ENCODE measurements around the gene GDF11.
A peak's percentile ranks its signal among the peaks of the same experiment; 100 is the strongest.

The GDF11 gene

DNA sequence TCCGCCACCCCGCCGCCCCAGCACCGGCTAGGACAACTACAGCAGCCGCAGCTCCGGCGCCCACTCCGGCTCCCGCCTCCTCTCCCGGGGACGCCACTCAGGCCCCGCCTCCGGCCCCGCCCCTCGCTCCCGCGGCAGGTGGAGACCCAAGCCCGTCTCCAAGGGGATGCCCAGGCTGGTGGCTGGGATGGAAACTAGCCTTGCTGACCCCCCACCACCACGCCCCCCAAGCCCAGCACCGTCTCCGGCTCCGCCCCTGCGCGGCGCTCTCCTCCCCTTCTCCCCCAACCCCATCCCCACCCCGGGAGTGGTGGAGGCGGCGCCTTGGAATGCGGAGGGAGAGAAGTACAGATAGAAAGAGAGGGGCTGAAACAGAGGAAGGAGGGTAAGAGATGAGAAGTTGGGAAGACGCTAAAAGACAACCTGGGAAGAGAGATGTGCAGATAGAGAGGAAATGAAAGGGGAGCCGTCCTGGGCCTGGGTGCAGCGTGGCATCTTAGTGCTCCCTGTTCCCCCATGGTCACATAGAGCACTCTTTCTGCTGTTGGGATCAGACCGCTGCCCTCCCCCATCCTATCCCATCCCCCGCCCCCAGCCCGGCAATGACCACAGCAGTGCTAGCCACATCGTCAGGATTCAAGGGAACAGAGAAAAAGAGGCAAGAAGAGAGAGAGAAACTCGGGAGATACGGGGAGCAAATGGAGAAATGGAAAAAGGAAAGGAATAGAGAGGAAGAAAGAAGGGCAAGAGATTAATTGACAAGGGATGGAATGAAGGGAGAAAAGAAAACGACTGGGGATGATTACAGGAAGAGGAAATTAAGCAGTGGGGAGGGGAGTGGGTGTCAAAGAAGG, 34.9 kb upstream of the GDF11 start, which contains the start of gene ITGA7:
Gene ITGA7 (minus strand): TSS at position 64 of the 854 bp plus-strand sequence. CDS start 222 bp downstream, outside the sequence.
- Histone ChIP-seq H3K4me3 (ENCODE audit: low read length) (peak within 1 kb of the TSS; percentile 99), H3K27me3 (ENCODE audit: insufficient read depth, low read length) (peaks cover 22% of the 10 kb centered on the region; the same call in 1 of the 2 replicates), H3K9me3 (ENCODE audit: insufficient read depth, low read depth, low read length) (no peaks in the 10 kb centered on the region), H3K4me1 (ENCODE audit: insufficient read depth, low read length) (peaks cover 27% of the 10 kb centered on the region), H3K27ac (ENCODE audit: low read depth, low read length) (peak within 1 kb of the TSS; percentile 69), H3K36me3 (ENCODE audit: insufficient read depth, low read length) (no peaks in the 10 kb centered on the region), H3K9ac (ENCODE audit: low read depth, low read length) (peak within 1 kb of the TSS; percentile 84)
- WGBS = under 1% methylated on average over 32 of the region's 39 CpGs

DNA sequence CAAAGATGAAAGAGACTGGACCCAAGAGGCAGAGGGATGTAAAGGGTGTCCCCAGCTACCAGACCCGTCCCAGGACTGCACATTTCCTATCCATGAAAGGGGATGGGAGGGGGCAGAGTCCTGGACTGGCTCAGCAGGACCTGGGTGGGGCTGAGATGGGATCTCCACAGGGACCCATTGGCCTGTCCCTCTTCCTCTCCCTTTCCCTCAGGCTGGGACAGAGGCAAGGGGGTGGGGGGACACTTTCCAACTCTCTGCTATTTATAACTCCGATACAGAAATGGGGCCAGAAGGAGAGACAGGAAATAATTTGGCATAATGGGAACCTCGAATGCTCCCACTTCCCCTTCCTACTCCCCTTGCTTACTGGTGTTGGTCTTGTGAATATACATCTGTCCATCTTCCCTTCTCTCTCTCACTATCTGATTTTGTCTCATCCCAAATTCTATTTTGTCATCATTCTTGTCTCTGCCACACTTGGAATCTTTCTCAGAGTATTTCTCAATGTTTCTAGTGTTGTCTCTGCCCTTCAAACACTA, 34.2 kb upstream of the GDF11 start:
- WGBS = 71% methylated on average over 1 of the region's 3 CpGs
- H3K36me3 ChIP-seq (ENCODE audit: insufficient read depth, low read length) = no peaks in the 10 kb centered on the region
- H3K4me3 ChIP-seq (ENCODE audit: low read length) = peak overlapping the region; percentile 99
- peaks cover 23% of the 10 kb centered on the region; the same call in 1 of the 2 replicates for H3K27me3 ChIP-seq (ENCODE audit: insufficient read depth, low read length)
- H3K4me1 ChIP-seq (ENCODE audit: insufficient read depth, low read length) = peaks cover 27% of the 10 kb centered on the region
- H3K27ac ChIP-seq (ENCODE audit: low read depth, low read length) = peak overlapping the region; percentile 69; the same call in 1 of the 2 replicates
- no peaks in the 10 kb centered on the region for H3K9me3 ChIP-seq (ENCODE audit: insufficient read depth, low read depth, low read length)
- H3K9ac ChIP-seq (ENCODE audit: low read depth, low read length) = 0 out of 2 replicates have a peak overlapping the region, but pooled peaks have one; percentile 75

DNA sequence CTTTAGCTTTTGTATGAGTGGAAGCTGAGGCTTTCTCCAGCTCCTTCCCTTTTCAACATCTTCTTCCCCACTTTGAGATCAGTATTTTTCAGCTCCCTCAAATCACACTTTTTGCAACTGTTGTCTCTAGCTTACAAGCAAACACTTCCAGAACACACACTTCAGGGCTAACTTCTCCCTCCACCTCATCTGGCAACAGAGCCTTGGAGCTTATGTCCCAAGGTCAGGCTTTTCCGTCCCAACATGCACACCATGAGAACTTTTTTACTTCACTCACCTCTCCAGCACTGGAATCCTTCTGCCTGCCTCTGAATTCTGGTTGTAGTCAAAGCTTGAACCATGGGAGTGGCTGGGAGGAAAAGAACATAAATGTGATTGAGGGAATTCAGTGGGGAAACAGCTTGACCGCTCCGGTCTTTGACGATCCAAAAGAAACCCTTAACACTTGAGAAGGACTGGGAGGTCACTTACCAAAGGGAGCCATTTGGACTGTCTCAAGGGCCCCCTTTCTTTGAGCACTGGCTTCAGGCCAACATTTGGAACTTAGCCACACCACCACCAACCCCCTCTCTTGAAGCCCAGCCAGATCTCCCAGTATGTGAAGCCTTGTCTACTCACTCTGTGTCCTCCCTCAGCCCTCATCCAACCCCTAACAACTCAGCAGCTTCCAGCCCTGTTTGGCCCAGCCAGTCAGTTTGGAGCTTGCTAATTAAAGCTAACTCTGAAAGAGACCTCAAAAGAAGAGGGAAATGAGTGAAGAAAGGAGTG, 31.0 kb upstream of the GDF11 start:
- Histone ChIP-seq H3K9ac (ENCODE audit: low read depth, low read length) (no peak overlapping the region), H3K4me3 (ENCODE audit: low read length) (no peak overlapping the region), H3K36me3 (ENCODE audit: insufficient read depth, low read length) (no peaks in the 10 kb centered on the region), H3K27ac (ENCODE audit: low read depth, low read length) (no peak overlapping the region), H3K4me1 (ENCODE audit: insufficient read depth, low read length) (peaks cover 19% of the 10 kb centered on the region), H3K9me3 (ENCODE audit: insufficient read depth, low read depth, low read length) (no peaks in the 10 kb centered on the region), H3K27me3 (ENCODE audit: insufficient read depth, low read length) (peaks cover 19% of the 10 kb centered on the region; the same call in 1 of the 2 replicates)
- 95% methylated on average over 4 of the region's 4 CpGs for WGBS

DNA sequence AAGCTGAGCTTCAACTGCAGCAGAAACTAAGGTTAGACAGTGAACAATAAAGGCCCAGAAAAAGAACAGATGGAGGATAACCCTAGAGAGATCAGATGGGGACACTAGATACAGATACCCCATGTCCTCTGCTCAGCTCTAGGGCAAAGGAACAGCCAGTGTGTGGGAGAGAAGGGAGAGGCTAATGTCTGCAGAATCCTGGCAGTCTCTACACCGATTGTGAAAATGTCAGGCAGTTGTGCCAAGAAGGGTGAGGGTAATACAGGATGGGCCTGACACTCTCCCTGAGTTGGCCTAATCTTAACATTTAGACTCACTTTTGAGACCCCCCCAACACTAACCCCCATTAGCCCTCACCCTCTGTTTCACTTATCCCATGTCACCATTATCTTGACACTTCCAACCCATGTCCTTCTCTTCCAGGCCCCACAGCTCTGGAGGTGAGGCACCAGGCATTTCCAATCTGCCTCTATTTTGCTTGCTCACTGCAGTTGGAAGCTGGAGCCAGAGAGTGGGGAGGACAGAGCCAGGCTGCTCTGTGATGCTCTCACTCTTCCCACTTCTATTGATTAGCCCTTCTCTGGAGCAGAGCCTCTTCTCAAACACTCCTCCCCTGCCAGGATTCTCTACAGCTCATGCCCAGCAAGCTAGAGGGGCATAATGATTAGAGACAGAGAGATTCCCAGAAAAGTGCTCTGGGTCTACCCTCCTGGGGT, 30.1 kb upstream of the GDF11 start:
- Histone ChIP-seq H3K27ac (ENCODE audit: low read depth, low read length) (no peak overlapping the region), H3K9me3 (ENCODE audit: insufficient read depth, low read depth, low read length) (no peaks in the 10 kb centered on the region)

DNA sequence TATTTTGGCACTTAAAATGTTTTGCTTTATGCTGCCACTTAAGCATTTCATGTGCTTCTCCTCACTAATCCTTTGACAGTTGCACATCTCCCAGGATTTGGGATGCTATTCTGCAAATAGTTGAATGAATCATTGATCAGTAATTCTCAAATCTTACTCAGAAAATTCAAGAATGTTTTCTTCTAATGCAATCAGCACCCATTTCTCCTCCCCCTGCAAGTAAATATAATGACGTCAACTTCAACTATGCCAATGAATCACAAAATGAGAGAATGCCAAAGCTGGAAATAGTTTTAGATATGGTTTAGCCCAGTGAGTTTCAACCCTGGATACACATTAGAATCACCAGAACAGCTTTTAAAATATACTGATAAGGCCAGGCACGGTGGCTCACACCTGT, 29.2 kb upstream of the GDF11 start:
- Histone ChIP-seq H3K9me3 (ENCODE audit: insufficient read depth, low read depth, low read length) (no peaks in the 10 kb centered on the region), H3K36me3 (ENCODE audit: insufficient read depth, low read length) (no peaks in the 10 kb centered on the region), H3K9ac (ENCODE audit: low read depth, low read length) (no peak overlapping the region), H3K4me3 (ENCODE audit: low read length) (no peak overlapping the region), H3K27ac (ENCODE audit: low read depth, low read length) (no peak overlapping the region), H3K27me3 (ENCODE audit: insufficient read depth, low read length) (peaks cover 19% of the 10 kb centered on the region; the same call in 1 of the 2 replicates), H3K4me1 (ENCODE audit: insufficient read depth, low read length) (peaks cover 32% of the 10 kb centered on the region)
- 85% methylated on average over 1 of the region's 2 CpGs for WGBS

More for the DNA sequence above, 30.1 kb upstream of the GDF11 start:
- H3K27me3 ChIP-seq (ENCODE audit: insufficient read depth, low read length) = peaks cover 19% of the 10 kb centered on the region; the same call in 1 of the 2 replicates
- no peaks in the 10 kb centered on the region for H3K36me3 ChIP-seq (ENCODE audit: insufficient read depth, low read length)
- peaks cover 28% of the 10 kb centered on the region for H3K4me1 ChIP-seq (ENCODE audit: insufficient read depth, low read length)
- no peak overlapping the region for H3K9ac ChIP-seq (ENCODE audit: low read depth, low read length)
- H3K4me3 ChIP-seq (ENCODE audit: low read length) = no peak overlapping the region
- WGBS = 88% methylated on average over 1 of the region's 1 CpG

DNA sequence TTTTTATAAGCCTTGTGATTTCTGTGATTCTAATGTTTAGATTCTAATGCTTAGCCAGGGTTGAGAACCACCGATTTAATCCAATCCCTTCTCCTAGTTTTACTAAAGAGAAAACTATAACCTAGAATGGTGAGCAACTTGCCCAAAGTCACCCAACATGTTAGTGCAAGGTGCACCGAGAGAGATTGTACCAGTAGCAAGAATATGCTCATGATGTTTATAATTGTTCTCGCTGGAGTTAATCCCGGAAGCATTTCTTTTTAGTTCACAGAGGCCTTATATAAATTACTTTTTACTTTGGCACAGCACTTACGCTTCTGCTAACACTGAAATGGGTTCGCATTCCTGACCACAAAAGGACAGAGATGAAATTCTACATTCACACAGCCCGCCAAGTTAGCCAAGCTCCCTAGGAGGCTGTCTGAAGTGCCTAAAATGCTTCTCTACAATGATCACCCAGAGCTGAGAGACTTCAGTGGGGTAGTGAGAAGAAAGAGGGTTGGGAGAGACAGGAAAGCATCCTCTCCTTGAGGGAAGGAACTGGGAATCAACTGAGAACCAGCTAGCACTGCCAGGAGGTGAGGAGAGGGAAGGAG, 27.7 kb upstream of the GDF11 start:
- H3K9me3 ChIP-seq (ENCODE audit: insufficient read depth, low read depth, low read length) = no peaks in the 10 kb centered on the region
- peak overlapping the region; percentile 91 for H3K27ac ChIP-seq (ENCODE audit: low read depth, low read length)
- peaks cover 33% of the 10 kb centered on the region for H3K4me1 ChIP-seq (ENCODE audit: insufficient read depth, low read length)
- H3K27me3 ChIP-seq (ENCODE audit: insufficient read depth, low read length) = peaks cover 14% of the 10 kb centered on the region; the same call in 1 of the 2 replicates
- peak overlapping the region; percentile 86 for H3K4me3 ChIP-seq (ENCODE audit: low read length)
- no peaks in the 10 kb centered on the region for H3K36me3 ChIP-seq (ENCODE audit: insufficient read depth, low read length)
- peak overlapping the region; percentile 90 for H3K9ac ChIP-seq (ENCODE audit: low read depth, low read length)
- 76% methylated on average over 7 of the region's 7 CpGs for WGBS

DNA sequence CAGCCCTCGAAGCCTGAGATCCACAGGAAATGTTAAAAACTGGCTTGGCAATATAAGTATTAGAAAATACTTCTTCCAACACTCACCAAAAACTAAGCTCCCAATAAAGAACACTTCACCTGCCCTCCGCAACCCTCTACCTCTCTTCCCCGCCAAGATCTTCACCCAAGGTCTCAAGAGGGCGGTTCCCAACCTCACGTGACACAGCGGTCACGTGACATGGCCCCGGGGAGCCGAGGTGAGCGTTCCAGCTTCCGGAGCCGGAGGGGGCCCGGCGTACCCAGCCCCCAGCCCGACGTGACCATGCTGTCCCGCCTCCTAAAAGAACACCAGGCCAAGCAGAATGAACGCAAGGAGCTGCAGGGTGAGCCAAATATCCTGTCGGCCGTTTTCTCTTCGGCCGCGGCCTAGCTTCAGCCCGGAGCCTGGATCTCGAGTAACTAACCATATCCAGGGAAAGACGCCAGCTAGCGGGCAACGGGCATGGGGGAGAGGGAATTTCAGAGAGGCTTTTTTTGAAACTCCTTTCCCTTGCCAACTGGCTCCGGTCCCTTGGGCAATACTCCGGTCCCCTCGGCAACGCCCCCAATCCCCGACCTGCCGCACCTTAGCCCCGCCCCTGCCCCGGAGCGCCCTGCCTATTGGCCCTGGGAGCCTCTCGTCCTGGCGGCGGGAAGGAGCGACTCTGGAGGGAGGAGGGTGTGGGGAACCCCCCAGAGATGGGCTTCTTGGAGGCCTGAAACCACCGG, 26.9 kb upstream of the GDF11 start, which contains the start of gene BLOC1S1:
Gene BLOC1S1 (plus strand): TSS at position 214 of the 749 bp plus-strand sequence. CDS start 6 bp downstream, at position 220.
- WGBS = under 1% methylated on average over 41 of the region's 42 CpGs
- peak within 1 kb of the TSS; percentile 91 for H3K27ac ChIP-seq (ENCODE audit: low read depth, low read length)
- H3K27me3 ChIP-seq (ENCODE audit: insufficient read depth, low read length) = peaks cover 14% of the 10 kb centered on the region; the same call in 1 of the 2 replicates
- no peaks in the 10 kb centered on the region for H3K36me3 ChIP-seq (ENCODE audit: insufficient read depth, low read length)
- H3K9me3 ChIP-seq (ENCODE audit: insufficient read depth, low read depth, low read length) = no peaks in the 10 kb centered on the region
- H3K4me3 ChIP-seq (ENCODE audit: low read length) = peak within 1 kb of the TSS; percentile 86
- peak within 1 kb of the TSS; percentile 90 for H3K9ac ChIP-seq (ENCODE audit: low read depth, low read length)
- H3K4me1 ChIP-seq (ENCODE audit: insufficient read depth, low read length) = peaks cover 33% of the 10 kb centered on the region

DNA sequence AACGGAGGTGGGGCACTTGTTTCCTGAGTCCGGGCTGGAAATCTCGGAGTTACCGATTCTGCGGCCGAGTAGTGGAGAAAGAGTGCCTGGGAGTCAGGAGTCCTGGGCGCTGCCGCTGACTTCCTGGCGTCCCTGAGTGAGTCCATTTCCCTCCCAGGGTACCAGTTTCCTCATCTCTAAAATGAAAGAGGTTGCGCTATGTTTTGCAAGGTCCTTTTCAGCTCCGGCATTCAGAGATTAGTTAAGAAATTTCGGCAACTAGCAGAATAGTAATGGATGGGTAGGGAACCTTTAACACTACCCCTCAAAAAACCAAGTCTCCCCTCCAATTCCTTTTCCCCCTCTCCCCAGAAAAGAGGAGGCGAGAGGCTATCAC, 26.4 kb upstream of the GDF11 start:
- Histone ChIP-seq H3K36me3 (ENCODE audit: insufficient read depth, low read length) (no peaks in the 10 kb centered on the region), H3K4me3 (ENCODE audit: low read length) (peak overlapping the region; percentile 86), H3K9me3 (ENCODE audit: insufficient read depth, low read depth, low read length) (no peaks in the 10 kb centered on the region), H3K4me1 (ENCODE audit: insufficient read depth, low read length) (peaks cover 33% of the 10 kb centered on the region), H3K27me3 (ENCODE audit: insufficient read depth, low read length) (peaks cover 14% of the 10 kb centered on the region; the same call in 1 of the 2 replicates), H3K27ac (ENCODE audit: low read depth, low read length) (peak overlapping the region; percentile 91), H3K9ac (ENCODE audit: low read depth, low read length) (peak overlapping the region; percentile 90)
- 3% methylated on average over 12 of the region's 13 CpGs for WGBS

DNA sequence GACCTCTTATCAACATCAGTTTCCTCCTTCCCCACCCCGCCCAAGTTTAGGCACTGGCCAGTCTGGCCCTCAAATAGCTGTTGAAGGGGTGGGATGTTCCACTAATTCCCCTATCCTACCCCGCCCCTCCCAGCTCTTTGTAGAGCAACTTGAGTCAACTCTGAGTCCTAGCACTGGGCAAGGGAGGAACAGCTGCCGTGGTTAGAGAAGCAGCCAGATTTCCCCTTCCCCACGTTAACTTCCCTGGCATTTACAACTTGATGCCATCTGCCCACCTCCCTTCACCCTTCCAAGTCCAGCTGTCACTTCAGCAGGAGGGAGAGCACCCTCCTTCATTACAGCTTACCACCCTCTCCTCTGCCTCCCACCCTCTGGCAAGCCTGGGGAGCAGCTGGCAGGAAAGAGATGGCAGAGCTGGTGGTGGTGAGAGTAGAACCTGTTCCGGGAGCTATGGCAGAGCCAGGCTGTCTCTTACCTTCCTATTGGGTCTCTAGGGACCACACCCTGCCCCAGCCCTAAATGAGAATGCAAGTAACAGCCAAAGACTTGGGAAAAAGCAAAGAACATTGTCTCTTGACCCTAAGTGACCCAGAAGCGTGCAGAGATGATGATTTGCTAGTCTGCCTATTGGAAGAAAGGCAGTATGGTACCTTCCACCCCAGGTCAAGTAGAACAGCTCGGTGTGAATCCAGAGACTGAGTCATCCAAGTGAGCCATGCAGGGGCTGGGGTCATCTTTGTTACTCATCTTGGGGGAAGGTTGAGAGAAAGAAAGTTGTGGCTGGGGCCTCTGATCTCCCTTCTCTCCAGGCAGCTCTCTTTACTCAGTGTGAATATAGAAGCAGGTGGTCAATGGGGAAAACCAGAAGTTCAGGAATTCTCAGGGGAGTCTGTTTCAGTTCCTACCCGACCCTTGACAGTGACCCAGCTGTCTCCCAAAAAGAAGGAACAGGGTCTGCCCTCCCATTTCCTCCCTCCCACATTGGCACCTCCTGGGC, 25.6 kb upstream of the GDF11 start:
- Histone ChIP-seq H3K27me3 (ENCODE audit: insufficient read depth, low read length) (peaks cover 7% of the 10 kb centered on the region; the same call in 1 of the 2 replicates), H3K36me3 (ENCODE audit: insufficient read depth, low read length) (no peaks in the 10 kb centered on the region), H3K4me3 (ENCODE audit: low read length) (peak overlapping the region; percentile 86), H3K9me3 (ENCODE audit: insufficient read depth, low read depth, low read length) (no peaks in the 10 kb centered on the region), H3K27ac (ENCODE audit: low read depth, low read length) (peak overlapping the region; percentile 91), H3K4me1 (ENCODE audit: insufficient read depth, low read length) (peaks cover 33% of the 10 kb centered on the region), H3K9ac (ENCODE audit: low read depth, low read length) (peak overlapping the region; percentile 90)
- WGBS = 33% methylated on average over 7 of the region's 8 CpGs

Measured in HUES64 (cell line).